Right lobe of liver (tissue), 6 donors: ENCODE results near the gene UBN1. TPM values are rescaled to one million over a fixed set of nuclear protein-coding genes. Genes with fewer than 3 reads are reported as not detected.

ENCODE experiments used
- ATAC-seq, 4 donors: fragments of 200-7000 bp; cut with Tn5 transposase; one replicate each; pipeline ENCODE4 v1.9.1; 2020; ENCODE audit warnings: mild to moderate bottlenecking in 4 of 4, moderate library complexity in 4 of 4
- DNase-seq, 3 donors: peaks; one replicate each; pipeline ENCODE4 v3.0.0-alpha.2; 2020
- H3K27ac ChIP-seq, 3 donors: fragments of 200-600 bp; one replicate each; pipeline ENCODE4 v1.8.0; 2022
- H3K27me3 ChIP-seq, 2 donors: fragments of 200-600 bp; one replicate each; pipeline ENCODE4 v1.8.0; 2022
- H3K36me3 ChIP-seq, 4 donors: fragments of 200-600 bp; sonication (generic) in 1 of 4; one replicate each; pipeline versions ENCODE4 v1.5.1 to v1.8.0; 2017 to 2022; ENCODE audit warnings: control low read depth in 1 of 4
- H3K4me1 ChIP-seq, 4 donors: fragments of 200-600 bp; sonication (generic) in 1 of 4; one replicate each; pipeline versions ENCODE4 v1.5.1 to v1.8.0; 2017 to 2022; ENCODE audit warnings: control low read depth in 1 of 4
- H3K4me3 ChIP-seq, 3 donors: fragments of 200-600 bp; one replicate each; pipeline ENCODE4 v1.8.0; 2022
- H3K9me3 ChIP-seq, 4 donors: fragments of 200-600 bp; sonication (generic) in 1 of 4; one replicate each; pipeline versions ENCODE4 v1.5.1 to v1.8.0; 2017 to 2022; ENCODE audit warnings: control low read depth in 1 of 4
- POLR2A ChIP-seq: fragments of 450-650 bp; IDR thresholded peaks from one replicate; pipeline ENCODE4 v1.6.1; 2017; ENCODE audit warnings: antibody characterized with exemption, mild to moderate bottlenecking
- WGBS: methylation state at CpG from one replicate; pipeline ENCODE4 v1.1.6; 2018; ENCODE audit warnings: low coverage, low lambda C conversion rate; ENCODE audit not compliant: insufficient coverage; ENCODE audit errors: missing lambda C conversion rate; 5-methylcytosine and 5-hydroxymethylcytosine counted together
- intact Hi-C, 2 donors: fragments of 100-400 bp; cut with DNase I; formaldehyde crosslinking; loops; one replicate each; pipeline versions ENCODE4 v1.11.2 to v1.14.1; 2022
- total RNA-seq, 6 experiments: library from RNA; depleted of rRNA in 2 of 6; stranded (reverse); fragments of >200 nt in 2 of 6; fragmentation: NEBNext Ultra II Directional in 3 of 6; extraction: Animal tissue kit (Norgen Biotek cat#: 25700) in 3 of 6; gene quantifications; one replicate each; pipeline versions ENCODE4 v1.1.0 to v1.2.4, GENCODE V29; 2016 to 2023
- TF ChIP-seq, protein P1 (sequence below), 4 donors: fragments of 200-600 bp in 3 of 4; fragments of 450-650 bp in 1 of 4; IDR thresholded peaks; one replicate each; pipeline versions ENCODE4 v1.5.1 to v1.8.0; 2016 to 2022; ENCODE audit warnings: antibody characterized with exemption in 4 of 4, mild to moderate bottlenecking in 2 of 4
- donor health status: DM: no; HTN: yes; CAD: no.
- donor health status: DM: no; HTN: no; CAD: no.
- donor health status: DM: no; HTN: no; CAD: no.
- donor health status: DM: no; HTN: yes; CAD: no.
- donor health status: DM: no; HTN: yes; CAD: no.

The UBN1 gene
- total RNA-seq, 6 experiments from 2014 or later, result 12.0 to 18.6 (median 16.2) TPM

DNA sequence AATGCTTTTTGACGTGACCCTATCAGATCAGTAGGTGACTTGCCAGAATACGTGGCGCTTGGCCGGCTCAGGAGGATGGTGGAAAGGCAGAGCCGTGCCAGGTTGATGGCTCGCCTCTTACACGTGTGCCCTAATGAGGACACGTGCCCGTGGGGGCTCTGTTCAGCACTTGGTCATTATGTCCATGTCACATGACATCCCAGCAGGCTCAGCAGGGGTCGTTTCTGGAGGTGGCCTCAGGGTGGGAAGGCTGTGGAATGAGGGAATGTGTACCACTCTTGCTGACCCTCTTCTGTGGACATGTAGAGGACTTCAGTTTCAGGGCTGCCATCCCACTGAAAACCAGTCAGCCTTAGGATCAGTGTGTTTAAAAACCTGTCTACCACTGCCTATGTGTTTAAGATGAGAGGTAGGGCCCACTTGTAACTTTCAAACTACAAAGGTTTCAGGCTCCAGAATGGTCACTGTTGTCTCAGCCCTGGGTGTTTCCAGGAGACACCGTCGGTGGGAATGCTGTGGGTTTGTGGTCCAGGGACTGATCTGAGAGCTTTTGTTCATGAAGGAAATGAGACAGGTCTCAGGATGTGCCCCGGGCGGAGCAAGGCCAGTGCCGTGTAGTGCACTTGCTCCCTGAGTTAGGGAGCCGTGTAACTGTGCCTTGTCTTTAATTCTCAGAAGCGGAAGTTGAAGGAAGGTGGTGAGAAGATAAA lies 12.1 kb downstream of the UBN1 start:
- peaks cover 0 to 76% (median 29%) of the 10 kb centered on the region in 4 donors for H3K36me3 ChIP-seq
- no peak overlapping the region for H3K4me3 ChIP-seq
- H3K27ac ChIP-seq, result no peak overlapping the region
- H3K27me3 ChIP-seq, result no peaks in the 10 kb centered on the region
- H3K4me1 ChIP-seq, result peaks cover 0 to 27% (median 8%) of the 10 kb centered on the region in 4 donors
- peak in 1 of 3 donors; percentile 14 for DNase-seq
- no peaks in the 10 kb centered on the region for H3K9me3 ChIP-seq
- peak in 3 of 4 donors; percentile 11 to 39 (median 15) for ATAC-seq
- WGBS, result 84% methylated on average over 12 of the region's 17 CpGs
- no peak for TF ChIP-seq POLR2A
- TF ChIP-seq, protein P1, sequence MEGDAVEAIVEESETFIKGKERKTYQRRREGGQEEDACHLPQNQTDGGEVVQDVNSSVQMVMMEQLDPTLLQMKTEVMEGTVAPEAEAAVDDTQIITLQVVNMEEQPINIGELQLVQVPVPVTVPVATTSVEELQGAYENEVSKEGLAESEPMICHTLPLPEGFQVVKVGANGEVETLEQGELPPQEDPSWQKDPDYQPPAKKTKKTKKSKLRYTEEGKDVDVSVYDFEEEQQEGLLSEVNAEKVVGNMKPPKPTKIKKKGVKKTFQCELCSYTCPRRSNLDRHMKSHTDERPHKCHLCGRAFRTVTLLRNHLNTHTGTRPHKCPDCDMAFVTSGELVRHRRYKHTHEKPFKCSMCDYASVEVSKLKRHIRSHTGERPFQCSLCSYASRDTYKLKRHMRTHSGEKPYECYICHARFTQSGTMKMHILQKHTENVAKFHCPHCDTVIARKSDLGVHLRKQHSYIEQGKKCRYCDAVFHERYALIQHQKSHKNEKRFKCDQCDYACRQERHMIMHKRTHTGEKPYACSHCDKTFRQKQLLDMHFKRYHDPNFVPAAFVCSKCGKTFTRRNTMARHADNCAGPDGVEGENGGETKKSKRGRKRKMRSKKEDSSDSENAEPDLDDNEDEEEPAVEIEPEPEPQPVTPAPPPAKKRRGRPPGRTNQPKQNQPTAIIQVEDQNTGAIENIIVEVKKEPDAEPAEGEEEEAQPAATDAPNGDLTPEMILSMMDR (IDR thresholded peaks at IDR 0.05), result no peak
- intact Hi-C loops, result no loop called here

DNA sequence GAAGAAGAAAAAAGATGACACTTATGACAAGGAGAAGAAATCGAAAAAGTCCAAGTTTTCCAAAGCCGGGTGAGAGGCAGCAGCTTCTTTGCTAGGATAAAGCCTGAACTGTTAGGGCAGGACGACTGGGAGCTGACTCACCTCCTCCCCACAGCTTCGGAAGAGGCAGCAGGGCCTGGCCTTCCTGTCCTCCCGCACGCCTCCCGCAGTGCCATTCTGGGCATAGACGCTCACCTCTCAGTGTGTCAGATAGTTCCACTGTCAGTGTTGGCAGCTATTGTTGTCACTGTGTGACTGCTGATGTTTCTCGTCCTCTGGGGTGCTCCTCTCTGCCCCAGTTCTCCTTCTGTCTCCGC lies 12.6 kb downstream of the UBN1 start:
- Histone ChIP-seq H3K4me3 (no peak overlapping the region), H3K27ac (no peak overlapping the region), H3K27me3 (no peaks in the 10 kb centered on the region), H3K4me1 (peaks cover 0 to 28% (median 8%) of the 10 kb centered on the region in 4 donors), H3K36me3 (peaks cover 0 to 71% (median 29%) of the 10 kb centered on the region in 4 donors), H3K9me3 (no peaks in the 10 kb centered on the region)
- 84% methylated on average over 9 of the region's 10 CpGs for WGBS
- peak in 3 of 4 donors; percentile 11 to 50 (median 18) for ATAC-seq
- TF ChIP-seq, protein P1 (IDR thresholded peaks at IDR 0.05), result no peak
- no peak for TF ChIP-seq POLR2A
- DNase-seq, result peak in 1 of 3 donors; percentile 40
- intact Hi-C loops, result no loop called here

DNA sequence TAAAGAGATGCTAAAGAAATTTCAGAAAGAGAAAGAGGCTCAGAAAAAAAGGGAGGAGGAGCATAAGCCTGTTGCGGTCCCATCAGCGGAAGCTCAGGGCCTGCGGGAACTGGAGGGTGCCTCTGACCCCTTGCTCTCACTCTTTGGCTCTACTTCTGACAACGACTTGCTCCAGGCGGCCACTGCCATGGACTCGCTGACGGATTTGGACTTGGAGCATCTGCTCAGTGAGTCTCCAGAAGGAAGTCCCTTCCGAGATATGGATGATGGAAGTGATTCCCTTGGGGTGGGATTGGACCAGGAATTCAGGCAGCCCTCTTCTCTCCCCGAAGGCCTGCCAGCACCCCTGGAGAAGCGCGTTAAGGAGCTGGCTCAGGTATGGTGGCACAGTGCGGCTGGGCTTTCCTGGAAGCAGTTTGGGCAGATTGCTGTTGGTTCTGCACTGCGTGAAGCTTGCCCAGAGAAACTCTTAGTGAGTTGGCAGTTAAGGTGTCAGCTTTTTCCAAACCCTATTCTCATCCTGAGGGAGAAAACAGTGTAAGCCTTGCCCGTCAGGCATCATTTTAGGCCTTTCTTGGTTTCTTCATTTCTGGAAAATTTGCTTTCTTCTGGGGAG lies 13.6 kb downstream of the UBN1 start:
- TF ChIP-seq, protein P1 (IDR thresholded peaks at IDR 0.05), result no peak
- TF ChIP-seq POLR2A, result no peak
- H3K27ac ChIP-seq, result no peak overlapping the region
- DNase-seq (no peak), ATAC-seq (no peak)
- peaks cover 0 to 61% (median 24%) of the 10 kb centered on the region in 4 donors for H3K36me3 ChIP-seq
- peaks cover 0 to 28% (median 8%) of the 10 kb centered on the region in 4 donors for H3K4me1 ChIP-seq
- no peak overlapping the region for H3K4me3 ChIP-seq
- 84% methylated on average over 6 of the region's 14 CpGs for WGBS
- no peaks in the 10 kb centered on the region for H3K9me3 ChIP-seq
- no peaks in the 10 kb centered on the region for H3K27me3 ChIP-seq
- intact Hi-C loops, result no loop called here

DNA sequence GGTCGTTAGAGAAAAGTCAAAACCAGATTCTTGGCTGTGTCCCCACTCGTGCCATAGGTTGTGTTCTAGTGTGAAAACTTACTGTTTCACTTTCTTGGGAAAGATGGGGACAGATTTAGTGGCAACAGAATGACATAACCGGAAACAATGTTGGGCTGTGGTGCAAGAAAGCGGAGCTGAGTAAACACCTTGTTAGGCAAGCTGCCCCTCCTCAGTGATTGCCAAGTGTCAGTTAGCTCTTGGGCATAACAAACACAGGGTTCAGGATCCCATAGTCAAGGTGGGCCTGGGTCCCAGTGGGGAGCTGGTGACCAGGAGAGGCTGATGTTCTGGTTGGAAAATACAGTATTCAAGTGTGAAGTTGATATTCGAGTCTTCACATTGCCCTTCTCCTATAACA lies 15.4 kb downstream of the UBN1 start:
- H3K36me3 ChIP-seq, result peaks cover 0 to 46% (median 23%) of the 10 kb centered on the region in 4 donors
- peak; percentile 51 to 87 (median 75) for DNase-seq
- ATAC-seq, result peak; percentile 85 to 94 (median 94)
- H3K27me3 ChIP-seq, result no peaks in the 10 kb centered on the region
- H3K9me3 ChIP-seq, result no peaks in the 10 kb centered on the region
- no peak overlapping the region for H3K4me3 ChIP-seq
- TF ChIP-seq POLR2A, result no peak
- TF ChIP-seq, protein P1 (IDR thresholded peaks at IDR 0.05), result no peak
- intact Hi-C loops, result no loop called here
- 18% methylated on average over 5 of the region's 5 CpGs for WGBS
- peaks cover 0 to 31% (median 9%) of the 10 kb centered on the region in 4 donors for H3K4me1 ChIP-seq
- peak overlapping the region in 2 of 3 donors; percentile 50 to 64 for H3K27ac ChIP-seq
